ENCODE data around the gene ABLIM1. TPM values are rescaled to one million over a fixed set of nuclear protein-coding genes. Genes with fewer than 3 reads are reported as not detected.

Gene ABLIM1
- total RNA-seq, 4 donors from 2014 or later, result 56.9 to 108 (median 96.1) TPM

GRCh38 chr10:114500643-114501042 lies 157.4 kb downstream of the ABLIM1 start:
- in situ Hi-C loops (cut with MboI; ENCODE audit: low pct_ligation_motif_present in 1 of 4, low pct_unique_long_range_greater_than_20kb in 1 of 4, low sequenced_read_pairs in 3 of 4) (no loop called here), intact Hi-C loops (cut with DNase I; ENCODE audit: low total_unique reads) (no loop called here)
- Histone ChIP-seq H3K4me3 (no peak overlapping the region), H3K4me1 (peaks cover 17 to 44% (median 27%) of the 10 kb centered on the region in 4 donors), H3K27me3 (no peaks in the 10 kb centered on the region), H3K27ac (peak overlapping the region; percentile 85 to 90 (median 88)), H3K9me3 (no peaks in the 10 kb centered on the region), H3K36me3 (no peaks in the 10 kb centered on the region)
- no peak for DNase-seq
- TF ChIP-seq CTCF (IDR thresholded peaks at IDR 0.05), result no peak
- no peak for TF ChIP-seq POLR2AphosphoS5 (IDR thresholded peaks at IDR 0.05)
- TF ChIP-seq POLR2A (IDR thresholded peaks at IDR 0.05), result no peak
- no peak for TF ChIP-seq EP300 (IDR thresholded peaks at IDR 0.05; ENCODE audit: low read depth)
- 63 to 84% methylated on average over 2 of the region's 2 CpGs for WGBS, 2 donors (ENCODE audit: low coverage in 1 of 2)

GRCh38 chr10:114499630-114500190 lies 158.4 kb downstream of the ABLIM1 start:
- in situ Hi-C loops (cut with MboI; ENCODE audit: low pct_ligation_motif_present in 1 of 4, low pct_unique_long_range_greater_than_20kb in 1 of 4, low sequenced_read_pairs in 3 of 4), result no loop called here
- 27 to 38% methylated on average over 3 to 8 of the region's 8 CpGs for WGBS, 2 donors (ENCODE audit: low coverage in 1 of 2)
- peak overlapping the region; percentile 85 to 90 (median 88) for H3K27ac ChIP-seq

GRCh38 chr10:114499116-114499515 lies 159.0 kb downstream of the ABLIM1 start:
- Histone ChIP-seq H3K9me3 (no peaks in the 10 kb centered on the region), H3K27ac (peak overlapping the region; percentile 85 to 90 (median 88)), H3K4me3 (no peak overlapping the region), H3K4me1 (peaks cover 9 to 36% (median 20%) of the 10 kb centered on the region in 4 donors), H3K27me3 (no peaks in the 10 kb centered on the region), H3K36me3 (no peaks in the 10 kb centered on the region)
- WGBS, 2 donors (ENCODE audit: low coverage in 1 of 2), result 37 to 58% methylated on average over 2 of the region's 2 CpGs
- in situ Hi-C loops (cut with MboI; ENCODE audit: low pct_ligation_motif_present in 1 of 4, low pct_unique_long_range_greater_than_20kb in 1 of 4, low sequenced_read_pairs in 3 of 4), result no loop called here
- TF ChIP-seq EP300 (IDR thresholded peaks at IDR 0.05; ENCODE audit: low read depth) (no peak), POLR2AphosphoS5 (IDR thresholded peaks at IDR 0.05) (no peak), POLR2A (IDR thresholded peaks at IDR 0.05) (no peak), CTCF (IDR thresholded peaks at IDR 0.05) (no peak)
- intact Hi-C loops (cut with DNase I; ENCODE audit: low total_unique reads), result no loop called here
- no peak for DNase-seq

More at GRCh38 chr10:114499630-114500190, 158.4 kb downstream of the ABLIM1 start:
- no peaks in the 10 kb centered on the region for H3K27me3 ChIP-seq
- TF ChIP-seq POLR2AphosphoS5 (IDR thresholded peaks at IDR 0.05) (peak; percentile 13 to 83 (median 72)), CTCF (IDR thresholded peaks at IDR 0.05) (no peak), EP300 (IDR thresholded peaks at IDR 0.05; ENCODE audit: low read depth) (peak; percentile 45), POLR2A (IDR thresholded peaks at IDR 0.05) (peak; percentile 64)
- no peaks in the 10 kb centered on the region for H3K36me3 ChIP-seq
- DNase-seq, result peak; percentile 87
- no peaks in the 10 kb centered on the region for H3K9me3 ChIP-seq
- intact Hi-C loops (cut with DNase I; ENCODE audit: low total_unique reads), result no loop called here
- H3K4me3 ChIP-seq, result no peak overlapping the region
- peaks cover 9 to 34% (median 20%) of the 10 kb centered on the region in 4 donors for H3K4me1 ChIP-seq

GRCh38 chr10:114498413-114499111 lies 159.5 kb downstream of the ABLIM1 start:
- no peak for TF ChIP-seq CTCF (IDR thresholded peaks at IDR 0.05)
- TF ChIP-seq EP300 (IDR thresholded peaks at IDR 0.05; ENCODE audit: low read depth), result no peak
- no peak for TF ChIP-seq POLR2A (IDR thresholded peaks at IDR 0.05)
- TF ChIP-seq POLR2AphosphoS5 (IDR thresholded peaks at IDR 0.05), result no peak
- no peaks in the 10 kb centered on the region for H3K9me3 ChIP-seq
- peaks cover 9 to 41% (median 20%) of the 10 kb centered on the region in 4 donors for H3K4me1 ChIP-seq
- DNase-seq, result no peak
- H3K36me3 ChIP-seq, result no peaks in the 10 kb centered on the region
- no peak overlapping the region for H3K4me3 ChIP-seq
- intact Hi-C loops (cut with DNase I; ENCODE audit: low total_unique reads), result no loop called here
- 67 to 75% methylated on average over 1 to 2 of the region's 2 CpGs for WGBS, 2 donors (ENCODE audit: low coverage in 1 of 2)
- H3K27ac ChIP-seq, result peak overlapping the region; percentile 85 to 90 (median 88)
- in situ Hi-C loops (cut with MboI; ENCODE audit: low pct_ligation_motif_present in 1 of 4, low pct_unique_long_range_greater_than_20kb in 1 of 4, low sequenced_read_pairs in 3 of 4), result no loop called here
- no peaks in the 10 kb centered on the region for H3K27me3 ChIP-seq

Data from transverse colon (tissue), 4 donors.